ENCODE measurements around the gene HTRA3.

DNA sequence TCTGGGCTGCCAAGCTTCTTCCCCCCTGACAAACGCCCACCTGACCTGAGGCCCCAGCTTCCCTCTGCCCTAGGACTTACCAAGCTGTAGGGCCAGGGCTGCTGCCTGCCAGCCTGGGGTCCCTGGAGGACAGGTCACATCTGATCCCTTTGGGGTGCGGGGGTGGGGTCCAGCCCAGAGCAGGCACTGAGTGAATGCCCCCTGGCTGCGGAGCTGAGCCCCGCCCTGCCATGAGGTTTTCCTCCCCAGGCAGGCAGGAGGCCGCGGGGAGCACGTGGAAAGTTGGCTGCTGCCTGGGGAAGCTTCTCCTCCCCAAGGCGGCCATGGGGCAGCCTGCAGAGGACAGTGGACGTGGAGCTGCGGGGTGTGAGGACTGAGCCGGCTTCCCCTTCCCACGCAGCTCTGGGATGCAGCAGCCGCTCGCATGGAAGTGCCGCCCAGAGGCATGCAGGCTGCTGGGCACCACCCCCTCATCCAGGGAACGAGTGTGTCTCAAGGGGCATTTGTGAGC, 37.0 kb downstream of the HTRA3 start:
- TF ChIP-seq, protein P1, sequence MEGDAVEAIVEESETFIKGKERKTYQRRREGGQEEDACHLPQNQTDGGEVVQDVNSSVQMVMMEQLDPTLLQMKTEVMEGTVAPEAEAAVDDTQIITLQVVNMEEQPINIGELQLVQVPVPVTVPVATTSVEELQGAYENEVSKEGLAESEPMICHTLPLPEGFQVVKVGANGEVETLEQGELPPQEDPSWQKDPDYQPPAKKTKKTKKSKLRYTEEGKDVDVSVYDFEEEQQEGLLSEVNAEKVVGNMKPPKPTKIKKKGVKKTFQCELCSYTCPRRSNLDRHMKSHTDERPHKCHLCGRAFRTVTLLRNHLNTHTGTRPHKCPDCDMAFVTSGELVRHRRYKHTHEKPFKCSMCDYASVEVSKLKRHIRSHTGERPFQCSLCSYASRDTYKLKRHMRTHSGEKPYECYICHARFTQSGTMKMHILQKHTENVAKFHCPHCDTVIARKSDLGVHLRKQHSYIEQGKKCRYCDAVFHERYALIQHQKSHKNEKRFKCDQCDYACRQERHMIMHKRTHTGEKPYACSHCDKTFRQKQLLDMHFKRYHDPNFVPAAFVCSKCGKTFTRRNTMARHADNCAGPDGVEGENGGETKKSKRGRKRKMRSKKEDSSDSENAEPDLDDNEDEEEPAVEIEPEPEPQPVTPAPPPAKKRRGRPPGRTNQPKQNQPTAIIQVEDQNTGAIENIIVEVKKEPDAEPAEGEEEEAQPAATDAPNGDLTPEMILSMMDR (conservative IDR thresholded peaks at IDR 0.05; ENCODE audit: low read length) = no peak
- TF ChIP-seq EZH2phosphoT487 (IDR thresholded peaks at IDR 0.05; ENCODE audit: borderline replicate concordance, low read depth, low read length) = no peak
